Prostate gland (tissue), 2 donors: ENCODE data around the gene MARCHF3.

Source experiments
- POLR2A ChIP-seq: fragments of 450-650 bp; IDR thresholded peaks from one replicate; pipeline ENCODE4 v1.6.1; 2016; ENCODE audit warnings: antibody characterized with exemption, mild to moderate bottlenecking
- POLR2AphosphoS5 ChIP-seq: sonication (generic); formaldehyde crosslinking; IDR thresholded peaks from one replicate; pipeline ENCODE4 v1.6.1; 2017; ENCODE audit warnings: antibody characterized with exemption
- TF ChIP-seq, protein P1 (sequence below), 4 experiments: fragments of 200-600 bp in 2 of 4; fragments of 450-650 bp in 2 of 4; sonication (generic) in 2 of 4; IDR thresholded peaks; 1 replicate in 3 of 4; 2 replicates in 1 of 4; pipeline ENCODE4 v1.5.1; 2016 to 2019; ENCODE audit warnings: antibody characterized with exemption in 4 of 4, mild to moderate bottlenecking in 2 of 4, moderate library complexity in 2 of 4

DNA sequence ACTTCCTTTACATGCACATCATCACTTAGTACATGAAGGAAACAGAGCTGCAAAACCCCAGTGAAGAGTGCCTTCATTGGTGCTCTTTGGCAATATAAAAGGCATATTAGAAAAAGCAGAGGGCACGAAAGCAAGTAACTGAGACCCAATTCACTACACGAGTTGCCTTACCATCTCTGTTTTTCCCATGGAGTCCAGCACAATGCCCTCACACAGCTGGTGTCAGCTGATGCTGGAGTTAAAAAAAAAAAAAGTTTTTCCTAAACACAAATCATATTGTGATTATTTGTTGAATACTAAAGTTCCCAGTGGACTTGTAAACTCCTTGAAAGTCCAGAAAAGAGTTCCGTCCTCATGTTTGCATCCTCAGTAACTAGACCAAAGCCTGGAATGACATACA is 25.6 kb downstream of the MARCHF3 start:
- TF ChIP-seq, protein P1, sequence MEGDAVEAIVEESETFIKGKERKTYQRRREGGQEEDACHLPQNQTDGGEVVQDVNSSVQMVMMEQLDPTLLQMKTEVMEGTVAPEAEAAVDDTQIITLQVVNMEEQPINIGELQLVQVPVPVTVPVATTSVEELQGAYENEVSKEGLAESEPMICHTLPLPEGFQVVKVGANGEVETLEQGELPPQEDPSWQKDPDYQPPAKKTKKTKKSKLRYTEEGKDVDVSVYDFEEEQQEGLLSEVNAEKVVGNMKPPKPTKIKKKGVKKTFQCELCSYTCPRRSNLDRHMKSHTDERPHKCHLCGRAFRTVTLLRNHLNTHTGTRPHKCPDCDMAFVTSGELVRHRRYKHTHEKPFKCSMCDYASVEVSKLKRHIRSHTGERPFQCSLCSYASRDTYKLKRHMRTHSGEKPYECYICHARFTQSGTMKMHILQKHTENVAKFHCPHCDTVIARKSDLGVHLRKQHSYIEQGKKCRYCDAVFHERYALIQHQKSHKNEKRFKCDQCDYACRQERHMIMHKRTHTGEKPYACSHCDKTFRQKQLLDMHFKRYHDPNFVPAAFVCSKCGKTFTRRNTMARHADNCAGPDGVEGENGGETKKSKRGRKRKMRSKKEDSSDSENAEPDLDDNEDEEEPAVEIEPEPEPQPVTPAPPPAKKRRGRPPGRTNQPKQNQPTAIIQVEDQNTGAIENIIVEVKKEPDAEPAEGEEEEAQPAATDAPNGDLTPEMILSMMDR (IDR thresholded peaks at IDR 0.05), result no peak
- TF ChIP-seq POLR2AphosphoS5, result no peak
- no peak for TF ChIP-seq POLR2A
